Thymus (tissue), 11 donors: ENCODE measurements around the gene GARIN5A. TPM values are rescaled to one million over a fixed set of nuclear protein-coding genes. Genes with fewer than 3 reads are reported as not detected.

Experiments
- DNase-seq, 9 donors: peaks; one replicate each; pipeline ENCODE4 v3.0.0-alpha.2; 2013; ENCODE audit warnings: low spot score in 9 of 9, low read depth in 6 of 9, missing footprints in 1 of 9
- H3K27ac ChIP-seq, 2 donors: one replicate each; pipeline ENCODE4 v1.5.1; 2013; ENCODE audit warnings: control low read depth in 1 of 2, low read depth in 1 of 2, low read length in 1 of 2, mild to moderate bottlenecking in 1 of 2, moderate library complexity in 1 of 2
- H3K27me3 ChIP-seq, 2 donors: one replicate each; pipeline ENCODE4 v1.5.1; 2013; ENCODE audit warnings: low read length in 1 of 2; ENCODE audit not compliant: control insufficient read depth in 2 of 2, insufficient read depth in 1 of 2
- H3K36me3 ChIP-seq, 2 donors: one replicate each; pipeline ENCODE4 v1.5.1; 2013; ENCODE audit warnings: low read length in 1 of 2, mild to moderate bottlenecking in 1 of 2, moderate library complexity in 1 of 2; ENCODE audit not compliant: control insufficient read depth in 2 of 2, insufficient read depth in 2 of 2
- H3K4me1 ChIP-seq, 2 donors: one replicate each; pipeline ENCODE4 v1.5.1; 2013; ENCODE audit warnings: low read length in 2 of 2; ENCODE audit not compliant: control insufficient read depth in 2 of 2, insufficient read depth in 2 of 2
- H3K4me3 ChIP-seq, 2 donors: one replicate each; pipeline ENCODE4 v1.5.1; 2013; ENCODE audit warnings: low read length in 2 of 2, control low read depth in 1 of 2, mild to moderate bottlenecking in 1 of 2
- H3K9me3 ChIP-seq, 2 donors: one replicate each; pipeline ENCODE4 v1.5.1; 2013; ENCODE audit warnings: low read length in 1 of 2, mild to moderate bottlenecking in 1 of 2; ENCODE audit not compliant: control insufficient read depth in 2 of 2, insufficient read depth in 1 of 2
- whole genome bisulfite sequencing: extraction: QIAGEN DNeasy Blood & Tissue Kit; methylation state at CpG from one replicate; pipeline ENCODE4 v1.1.7; 2013; 5-methylcytosine and 5-hydroxymethylcytosine counted together
- polyA plus RNA-seq: library from polyadenylated mRNA; stranded (reverse); fragments of 200-250 nt; gene quantifications from one replicate; pipeline ENCODE4 v1.2.3, GENCODE V29; 2013
- total RNA-seq: library from RNA; stranded (reverse); fragments of 120-200 nt; gene quantifications from one replicate; pipeline ENCODE4 v1.2.4, GENCODE V29; 2013
- donor health status: healthy.

The GARIN5A gene
- total and polyA plus RNA-seq, 2 donors, result 2.9 to 3.4 TPM

- Histone ChIP-seq H3K36me3 (no peaks in the 10 kb centered on the region), H3K27me3 (peaks cover 0 to 50% of the 10 kb centered on the region in 2 donors), H3K9me3 (peaks cover 0 to 11% of the 10 kb centered on the region in 2 donors), H3K27ac (no peak overlapping the region), H3K4me3 (no peak overlapping the region), H3K4me1 (no peaks in the 10 kb centered on the region)
- DNase-seq, result no peak
- 66% methylated on average over 26 of the region's 26 CpGs for WGBS
Observed at GRCh38 chr19:50490991-50491472, 14.4 kb upstream of the GARIN5A start.

GRCh38 chr19:50490411-50490811 lies 13.8 kb upstream of the GARIN5A start:
- H3K9me3 ChIP-seq, result peaks cover 0 to 13% of the 10 kb centered on the region in 2 donors
- peaks cover 0 to 50% of the 10 kb centered on the region in 2 donors for H3K27me3 ChIP-seq
- H3K4me1 ChIP-seq, result no peaks in the 10 kb centered on the region
- no peaks in the 10 kb centered on the region for H3K36me3 ChIP-seq
- DNase-seq, result no peak
- 98% methylated on average over 18 of the region's 18 CpGs for WGBS
- no peak overlapping the region for H3K4me3 ChIP-seq
- H3K27ac ChIP-seq, result no peak overlapping the region

GRCh38 chr19:50489461-50490011 lies 12.9 kb upstream of the GARIN5A start:
- no peaks in the 10 kb centered on the region for H3K36me3 ChIP-seq
- 89% methylated on average over 24 of the region's 24 CpGs for WGBS
- peaks cover 0 to 50% of the 10 kb centered on the region in 2 donors for H3K27me3 ChIP-seq
- no peak overlapping the region for H3K4me3 ChIP-seq
- no peak for DNase-seq
- H3K27ac ChIP-seq, result no peak overlapping the region
- H3K4me1 ChIP-seq, result no peaks in the 10 kb centered on the region
- H3K9me3 ChIP-seq, result peaks cover 0 to 13% of the 10 kb centered on the region in 2 donors

GRCh38 chr19:50488389-50489194 lies 11.9 kb upstream of the GARIN5A start:
- Histone ChIP-seq H3K4me1 (no peaks in the 10 kb centered on the region), H3K9me3 (peaks cover 0 to 13% of the 10 kb centered on the region in 2 donors), H3K27me3 (peaks cover 0 to 50% of the 10 kb centered on the region in 2 donors), H3K36me3 (no peaks in the 10 kb centered on the region), H3K27ac (no peak overlapping the region), H3K4me3 (no peak overlapping the region)
- DNase-seq, result no peak
- 49% methylated on average over 13 of the region's 13 CpGs for WGBS

GRCh38 chr19:50486823-50487515 lies 10.3 kb upstream of the GARIN5A start:
- DNase-seq, result no peak
- Histone ChIP-seq H3K27ac (no peak overlapping the region), H3K9me3 (peaks cover 0 to 13% of the 10 kb centered on the region in 2 donors), H3K4me1 (no peaks in the 10 kb centered on the region), H3K36me3 (peaks cover 9% of the 10 kb centered on the region in 2 donors), H3K27me3 (peaks cover 0 to 38% of the 10 kb centered on the region in 2 donors), H3K4me3 (no peak overlapping the region)
- WGBS, result 86% methylated on average over 18 of the region's 18 CpGs

- DNase-seq, result no peak
- Histone ChIP-seq H3K4me3 (no peak overlapping the region), H3K27ac (no peak overlapping the region), H3K36me3 (peaks cover 14 to 25% of the 10 kb centered on the region in 2 donors), H3K9me3 (peaks cover 0 to 13% of the 10 kb centered on the region in 2 donors), H3K27me3 (peaks cover 0 to 24% of the 10 kb centered on the region in 2 donors), H3K4me1 (no peaks in the 10 kb centered on the region)
- WGBS, result 97% methylated on average over 10 of the region's 10 CpGs
Observed at GRCh38 chr19:50485284-50485955, 8.8 kb upstream of the GARIN5A start.

GRCh38 chr19:50482916-50483315 lies 6.3 kb upstream of the GARIN5A start:
- 96% methylated on average over 10 of the region's 10 CpGs for WGBS
- Histone ChIP-seq H3K9me3 (peaks cover 0 to 29% of the 10 kb centered on the region in 2 donors), H3K4me3 (no peak overlapping the region), H3K27me3 (peaks cover 0 to 9% of the 10 kb centered on the region in 2 donors), H3K27ac (no peak overlapping the region), H3K36me3 (peaks cover 24 to 44% of the 10 kb centered on the region in 2 donors), H3K4me1 (no peaks in the 10 kb centered on the region)
- DNase-seq, result no peak

- H3K36me3 ChIP-seq, result peaks cover 24 to 44% of the 10 kb centered on the region in 2 donors
- H3K27ac ChIP-seq, result no peak overlapping the region
- H3K9me3 ChIP-seq, result peaks cover 0 to 31% of the 10 kb centered on the region in 2 donors
- WGBS, result 96% methylated on average over 16 of the region's 16 CpGs
- H3K4me3 ChIP-seq, result no peak overlapping the region
- DNase-seq, result no peak
- peaks cover 0 to 6% of the 10 kb centered on the region in 2 donors for H3K27me3 ChIP-seq
- peaks cover 2 to 3% of the 10 kb centered on the region in 2 donors for H3K4me1 ChIP-seq
Observed at GRCh38 chr19:50482271-50482855, 5.7 kb upstream of the GARIN5A start.
